GM18951 (cell line): Measurements from ENCODE around the gene ZMYND15.

Experiments used
- POLR2A ChIP-seq: IDR thresholded peaks from 4 replicates; pipeline ENCODE4 v1.6.1; 2011; ENCODE audit warnings: mild to moderate bottlenecking; ENCODE audit not compliant: insufficient read length, insufficient read depth; ENCODE audit errors: extremely low read depth
- in situ Hi-C: fragments of 300-500 bp; cut with MboI; formaldehyde crosslinking; loops from one replicate; pipeline ENCODE4 v1.12.0; 2022; ENCODE audit warnings: low sequenced_read_pairs, mixed read lengths, inconsistent platforms; ENCODE audit not compliant: unreplicated experiment

ZMYND15 gene

GRCh38 chr17:4709794-4710692, 29.6 kb upstream of the ZMYND15 start, which contains the start of gene ARRB2:
TSS of gene ARRB2 (plus strand) at chr17:4710632. CDS start at chr17:4710722, 90 bp downstream.
- peak; percentile 69 for TF ChIP-seq POLR2A
- in situ Hi-C loops = loop anchor here (10.0 kb wide), 1 partner anchor 175 kb away; no protein-coding TSS in a partner anchor

- no peak for TF ChIP-seq POLR2A
- in situ Hi-C loops = loop anchor here (10.0 kb wide), 1 partner anchor 174 kb away; no protein-coding TSS in a partner anchor
Measured at GRCh38 chr17:4710693-4711634, 28.7 kb upstream of the ZMYND15 start.

- TF ChIP-seq POLR2A = no peak
- in situ Hi-C loops = loop anchor here (10.0 kb wide), 1 partner anchor 173 kb away; no protein-coding TSS in a partner anchor
Measured at GRCh38 chr17:4711661-4712181, 27.9 kb upstream of the ZMYND15 start.

- in situ Hi-C loops = loop anchor here (10.0 kb wide), 1 partner anchor 172 kb away; no protein-coding TSS in a partner anchor
Measured at GRCh38 chr17:4712526-4712925, 27.1 kb upstream of the ZMYND15 start.

GRCh38 chr17:4714340-4715062, 25.1 kb upstream of the ZMYND15 start:
- in situ Hi-C loops = loop anchor here (10.0 kb wide), 1 partner anchor 170 kb away; no protein-coding TSS in a partner anchor

More at GRCh38 chr17:4712526-4712925, 27.1 kb upstream of the ZMYND15 start:
- no peak for TF ChIP-seq POLR2A

GRCh38 chr17:4715063-4715744, 24.4 kb upstream of the ZMYND15 start:
- in situ Hi-C loops = loop anchor here (10.0 kb wide), 1 partner anchor 170 kb away; no protein-coding TSS in a partner anchor
- TF ChIP-seq POLR2A = no peak

GRCh38 chr17:4716081-4716480, 23.6 kb upstream of the ZMYND15 start:
- in situ Hi-C loops = loop anchor here (10.0 kb wide), 1 partner anchor 169 kb away; no protein-coding TSS in a partner anchor
- no peak for TF ChIP-seq POLR2A

GRCh38 chr17:4717791-4718190, 21.8 kb upstream of the ZMYND15 start:
- in situ Hi-C loops = loop anchor here (10.0 kb wide), 1 partner anchor 167 kb away; no protein-coding TSS in a partner anchor
- no peak for TF ChIP-seq POLR2A

GRCh38 chr17:4718276-4718675, 21.4 kb upstream of the ZMYND15 start:
- no peak for TF ChIP-seq POLR2A
- in situ Hi-C loops = loop anchor here (10.0 kb wide), 1 partner anchor 167 kb away; no protein-coding TSS in a partner anchor

- in situ Hi-C loops = loop anchor here (10.0 kb wide), 1 partner anchor 166 kb away; no protein-coding TSS in a partner anchor
- no peak for TF ChIP-seq POLR2A
Measured at GRCh38 chr17:4719146-4719545, 20.5 kb upstream of the ZMYND15 start.

- in situ Hi-C loops = loop anchor here (10.0 kb wide), 1 partner anchor 165 kb away; no protein-coding TSS in a partner anchor
- TF ChIP-seq POLR2A = no peak
Measured at GRCh38 chr17:4719684-4720221, 19.9 kb upstream of the ZMYND15 start.
